ENCODE results near the gene SND1. TPM values are rescaled to one million over a fixed set of nuclear protein-coding genes. Genes with fewer than 3 reads are reported as not detected.

SND1 gene
- total and polyA plus RNA-seq, 10 of the 15 experiments (the other 5 are each of a cell fraction or from before 2014, with no cell fraction given): 52.4 to 270 (median 146) TPM

DNA sequence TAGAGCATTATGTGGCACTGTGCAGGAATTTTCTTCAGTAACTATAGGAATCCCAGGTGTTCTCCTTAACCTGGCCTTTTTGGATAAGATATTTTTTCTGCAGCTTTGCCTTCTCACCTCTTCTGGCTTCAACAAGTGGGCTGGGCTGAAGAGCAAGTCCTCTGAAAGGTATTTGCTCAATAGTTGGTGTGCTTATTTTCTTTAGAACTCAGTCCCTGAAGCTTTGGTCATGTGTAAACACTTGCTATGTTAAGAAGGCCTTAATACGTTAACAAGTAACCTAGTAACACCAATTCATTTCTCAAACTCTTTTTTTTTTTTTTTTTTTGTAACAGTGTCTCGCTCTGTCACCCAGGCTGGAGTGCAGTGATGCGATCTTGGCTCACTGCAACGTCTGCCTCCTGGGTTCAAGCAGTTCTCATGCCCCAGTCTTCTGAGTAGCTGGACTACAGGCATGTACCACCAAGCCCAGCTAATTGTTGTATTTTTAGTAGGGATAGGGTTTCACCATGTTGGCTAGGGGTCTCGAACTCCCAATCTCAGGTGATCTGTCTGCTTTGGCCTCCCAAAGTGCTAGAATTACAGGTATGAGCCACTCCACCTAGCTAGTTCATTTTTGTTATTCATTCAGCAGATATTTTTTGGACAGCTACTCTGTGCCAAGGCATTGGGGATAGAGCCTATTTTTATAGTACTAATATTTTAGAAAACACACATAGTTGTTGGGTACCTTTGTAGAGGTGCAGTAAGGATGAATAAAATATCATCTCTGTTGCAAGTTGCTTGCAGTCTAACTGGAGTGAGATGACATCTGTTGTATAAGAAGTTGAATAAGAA lies 164.6 kb downstream of the SND1 start:
- Histone ChIP-seq H3K4me3 (no peak overlapping the region), H3K9ac (ENCODE audit: control insufficient read depth, insufficient read depth, low read length) (no peak overlapping the region), H3K79me2 (ENCODE audit: control insufficient read depth, insufficient read depth, low read length) (peaks cover 32% of the 10 kb centered on the region), H3K27ac (ENCODE audit: control insufficient read depth, insufficient read depth) (no peak overlapping the region), H3K27me3 (replicated peaks in 1 of 2; ENCODE audit: control insufficient read depth in 2 of 2, insufficient read depth in 2 of 2, low read length in 1 of 2) (no peaks in the 10 kb centered on the region), H3K4me1 (ENCODE audit: control insufficient read depth, insufficient read depth, low read length) (peaks cover 14% of the 10 kb centered on the region), H3K36me3 (ENCODE audit: control insufficient read depth in 2 of 2, insufficient read depth in 2 of 2, low read length in 1 of 2) (peaks cover 2 to 4% of the 10 kb centered on the region in 2 experiments; a peak in 3 of 4 replicates), H2AFZ (ENCODE audit: control insufficient read depth, low read depth, low read length) (no peak overlapping the region), H4K20me1 (ENCODE audit: control insufficient read depth, insufficient read depth) (peaks cover 5% of the 10 kb centered on the region), H3K4me2 (ENCODE audit: control insufficient read depth, insufficient read depth) (no peak overlapping the region), H3K9me3 (replicated peaks; ENCODE audit: control insufficient read depth, insufficient read depth, low read length) (no peaks in the 10 kb centered on the region)
- RAD21 ChIA-PET (ENCODE audit: unreplicated experiment): interaction anchor here (1.1 kb wide), 1 partner anchor 108 kb away, joined by 3 read pairs; no protein-coding TSS in a partner anchor
- intact Hi-C loops (cut with micrococcal nuclease; ENCODE audit: unreplicated experiment) (no loop called here), in situ Hi-C loops (cut with MboI) (no loop called here)
- POLR2A ChIA-PET: interaction anchor here (0.7 to 1.1 kb wide), 4 partner anchors 10 to 458 kb away, joined by 3 to 6 read pairs (median 5); no protein-coding TSS in a partner anchor
- no peak for DNase-seq (ENCODE audit: low read depth, low spot score)
- TF ChIP-seq CEBPB (IDR thresholded peaks at IDR 0.05; ENCODE audit: borderline replicate concordance in 1 of 2, low read depth in 2 of 2, low read length in 2 of 2) (no peak), SIN3A (IDR thresholded peaks at IDR 0.05; ENCODE audit: low read depth, low read length) (no peak), KLF5 (IDR thresholded peaks at IDR 0.05; ENCODE audit: partially characterized antibody) (no peak), SMAD1 (IDR thresholded peaks at IDR 0.05; ENCODE audit: low read depth, partially characterized antibody) (no peak), CHD1 (IDR thresholded peaks at IDR 0.05; ENCODE audit: low read depth, low read length) (no peak), SRF (IDR thresholded peaks at IDR 0.05; ENCODE audit: low read depth in 2 of 2, low read length in 2 of 2) (no peak), MXI1 (IDR thresholded peaks at IDR 0.05; ENCODE audit: low read depth, low read length) (no peak), EED (IDR thresholded peaks at IDR 0.05; ENCODE audit: low read depth) (no peak), MEF2B (IDR thresholded peaks at IDR 0.05; ENCODE audit: partially characterized antibody, poor library complexity, severe bottlenecking) (no peak), TCF7 (IDR thresholded peaks at IDR 0.05; ENCODE audit: borderline replicate concordance) (no peak), GABPA (IDR thresholded peaks at IDR 0.05; ENCODE audit: low read depth) (no peak), SREBF2 (IDR thresholded peaks at IDR 0.05; ENCODE audit: low read length) (no peak), ZZZ3 (IDR thresholded peaks at IDR 0.05; ENCODE audit: control insufficient read depth, insufficient read length, low read depth) (no peak), PAX8 (IDR thresholded peaks at IDR 0.05) (no peak)
- BruUV-seq (replicated peaks): no TSS peak
- SMC1A ChIA-PET (ENCODE audit: uncharacterized antibody, unreplicated experiment): interaction anchor here (1.4 kb wide), 1 partner anchor 13 kb away, joined by 7 read pairs; no protein-coding TSS in a partner anchor
- no peak for ATAC-seq
- FAIRE-seq: no peak
- WGBS (ENCODE audit: insufficient coverage, insufficient replicate concordance, low lambda C conversion rate, missing lambda C conversion rate): 79% methylated on average over 3 of the region's 5 CpGs
- CTCF ChIA-PET: interaction anchor here (0.6 to 1.5 kb wide), 4 partner anchors 24 to 287 kb away, joined by 3 to 7 read pairs (median 3); no protein-coding TSS in a partner anchor

Measured in GM12878 (cell line).